PC-9 (cell line): Measurements from ENCODE around the gene CHPF2. TPM values are rescaled to one million over a fixed set of nuclear protein-coding genes. Genes with fewer than 3 reads are reported as not detected.

Experiments
- BruUV-seq: library from RNA; stranded (reverse); fragments of 400-500 nt; replicated peaks from 2 replicates; lab custom pipeline; 2021; lab: Mats Ljungman, UMichigan
- CTCF ChIA-PET: fragments of 300-600 bp; sonication (Branson Sonifier 250); formaldehyde crosslinking; loops from one replicate; lab custom pipeline; 2022; ENCODE audit warnings: antibody characterized with exemption; lab: Charles Lee
- POLR2A ChIA-PET: fragments of 300-600 bp; sonication (Branson Sonifier 250); formaldehyde crosslinking; loops from one replicate; lab custom pipeline; 2022; ENCODE audit warnings: antibody characterized with exemption; ENCODE audit not compliant: unreplicated experiment; lab: Charles Lee
- DNase-seq, 2 experiments: peaks; one replicate each; pipeline versions ENCODE4 v3.0.0 to v3.0.0-alpha.2; 2015 to 2022; ENCODE audit warnings: mixed read lengths in 1 of 2
- H2AFZ ChIP-seq: fragments of 200-600 bp; sonication (generic); 2 replicates; pipeline ENCODE4 v1.8.1; 2017; ENCODE audit warnings: antibody characterized with exemption
- H3F3A ChIP-seq: fragments of 200-600 bp; sonication (generic); 2 replicates; pipeline ENCODE4 v1.8.1; 2017; ENCODE audit warnings: antibody characterized with exemption, mild to moderate bottlenecking, low read depth; ENCODE audit not compliant: insufficient read depth
- H3K27ac ChIP-seq: fragments of 200-600 bp; sonication (generic); 2 replicates; pipeline ENCODE4 v1.6.1; 2016; ENCODE audit warnings: mixed run types
- H3K27me3 ChIP-seq: fragments of 200-600 bp; sonication (generic); 2 replicates; pipeline ENCODE4 v1.6.1; 2016; ENCODE audit warnings: low read depth, mixed run types; ENCODE audit not compliant: insufficient read depth
- H3K36me3 ChIP-seq: fragments of 200-600 bp; sonication (generic); 2 replicates; pipeline ENCODE4 v1.6.1; 2016; ENCODE audit warnings: low read depth, mixed run types
- H3K4me1 ChIP-seq: fragments of 200-600 bp; sonication (generic); replicated peaks from 2 replicates; pipeline ENCODE4 v1.6.1; 2016; ENCODE audit warnings: mixed run types; ENCODE audit not compliant: insufficient read depth
- H3K4me2 ChIP-seq: fragments of 200-600 bp; sonication (generic); 2 replicates; pipeline ENCODE4 v1.6.1; 2017; ENCODE audit warnings: mixed run types
- H3K4me3 ChIP-seq: fragments of 200-600 bp; sonication (generic); 2 replicates; pipeline ENCODE4 v1.6.1; 2016; ENCODE audit warnings: mixed run types
- H3K79me2 ChIP-seq: fragments of 200-600 bp; sonication (generic); 2 replicates; pipeline ENCODE4 v1.6.1; 2017; ENCODE audit warnings: low read depth, mixed run types
- H3K9me2 ChIP-seq: fragments of 200-600 bp; sonication (generic); 2 replicates; pipeline ENCODE4 v1.8.1; 2017; ENCODE audit warnings: mild to moderate bottlenecking; ENCODE audit not compliant: insufficient read depth
- H3K9me3 ChIP-seq: fragments of 200-600 bp; sonication (generic); 2 replicates; pipeline ENCODE4 v1.8.1; 2016; ENCODE audit warnings: low read depth; ENCODE audit not compliant: insufficient read depth
- H4K20me1 ChIP-seq: fragments of 200-600 bp; sonication (generic); 2 replicates; pipeline ENCODE4 v1.8.1; 2017; ENCODE audit not compliant: insufficient read depth
- EZH2 ChIP-seq: fragments of 200-600 bp; sonication (generic); IDR thresholded peaks from 2 replicates; pipeline ENCODE4 v1.8.0; 2017; ENCODE audit warnings: antibody characterized with exemption, low read depth
- intact Hi-C: fragments of 100-400 bp; cut with micrococcal nuclease; formaldehyde crosslinking; loops from one replicate; pipeline ENCODE4 v1.10.0; 2022; ENCODE audit not compliant: unreplicated experiment
- total RNA-seq: library from RNA; stranded (reverse); gene quantifications from 2 replicates; pipeline ENCODE4 v1.2.3, GENCODE V29; 2021
- TF ChIP-seq, protein P1 (sequence below): fragments of 200-600 bp; sonication (generic); conservative IDR thresholded peaks from 2 replicates; pipeline ENCODE4 v1.6.1; 2017; ENCODE audit warnings: mixed run types, antibody characterized with exemption, mild to moderate bottlenecking, moderate library complexity

The CHPF2 gene
- total RNA-seq, 1 experiment from 2014 or later = 54.9 TPM

DNA sequence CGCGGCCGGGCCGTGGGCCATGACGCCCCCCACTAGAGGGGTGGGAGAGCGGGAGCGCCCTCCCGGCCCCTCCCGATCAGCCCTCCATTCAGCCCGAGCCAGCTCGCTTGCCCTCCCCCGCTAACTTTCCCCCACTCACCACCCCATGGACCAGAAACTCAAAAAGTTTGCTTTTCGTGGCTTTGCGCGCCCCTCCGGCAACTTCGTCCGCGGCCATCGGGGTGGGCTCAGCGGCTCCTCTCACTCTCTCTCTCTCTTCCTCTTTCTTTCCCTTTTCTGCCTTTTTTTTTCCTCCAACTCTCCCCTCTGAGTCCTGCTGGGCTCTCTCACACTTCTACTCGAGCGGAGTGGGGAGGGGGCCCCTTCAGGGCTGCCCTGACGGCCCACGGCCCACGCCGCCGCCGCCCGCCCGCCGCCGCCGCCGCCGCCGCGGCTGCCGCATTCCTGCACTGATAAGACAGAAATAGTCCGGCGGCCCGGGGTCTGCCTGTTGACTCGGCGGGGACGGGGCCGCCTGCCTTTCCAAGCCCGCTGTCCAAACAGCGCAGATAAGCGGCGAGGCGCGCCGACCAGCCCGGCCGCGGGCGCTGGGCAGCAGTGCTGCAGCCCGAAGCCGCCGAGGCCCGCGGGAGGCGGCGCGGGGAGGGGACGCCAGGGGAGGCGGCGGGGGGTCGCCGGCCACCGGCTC is 16.2 kb downstream of the CHPF2 start, which contains the start of gene SMARCD3:
Gene SMARCD3 (minus strand): TSS at position 349 of the 688 bp plus-strand sequence. CDS start 132 bp downstream, at position 217.
- H3K4me1 ChIP-seq = no peaks in the 10 kb centered on the region; the same call in 1 of the 2 replicates
- H3K79me2 ChIP-seq = no peaks in the 10 kb centered on the region
- peak within 1 kb of the TSS; percentile 60 for H3K4me3 ChIP-seq
- no peaks in the 10 kb centered on the region for H3K9me2 ChIP-seq
- H4K20me1 ChIP-seq = 0 out of 2 replicates have a peak, but pooled peaks cover 3% of the 10 kb centered on the region
- peak within 1 kb of the TSS; percentile 78; the same call in 1 of the 2 replicates for H2AFZ ChIP-seq
- H3K9me3 ChIP-seq = no peaks in the 10 kb centered on the region
- H3K4me2 ChIP-seq = peak within 1 kb of the TSS; percentile 93
- H3K36me3 ChIP-seq = no peaks in the 10 kb centered on the region
- H3K27me3 ChIP-seq = peaks cover 58% of the 10 kb centered on the region
- no peak within 1 kb of the TSS for H3K27ac ChIP-seq
- DNase-seq = peak in 1 of 2 experiments; percentile 59
- CTCF ChIA-PET = no interaction called here
- intact Hi-C loops = no loop called here
- BruUV-seq = no TSS peak
- TF ChIP-seq, protein P1, sequence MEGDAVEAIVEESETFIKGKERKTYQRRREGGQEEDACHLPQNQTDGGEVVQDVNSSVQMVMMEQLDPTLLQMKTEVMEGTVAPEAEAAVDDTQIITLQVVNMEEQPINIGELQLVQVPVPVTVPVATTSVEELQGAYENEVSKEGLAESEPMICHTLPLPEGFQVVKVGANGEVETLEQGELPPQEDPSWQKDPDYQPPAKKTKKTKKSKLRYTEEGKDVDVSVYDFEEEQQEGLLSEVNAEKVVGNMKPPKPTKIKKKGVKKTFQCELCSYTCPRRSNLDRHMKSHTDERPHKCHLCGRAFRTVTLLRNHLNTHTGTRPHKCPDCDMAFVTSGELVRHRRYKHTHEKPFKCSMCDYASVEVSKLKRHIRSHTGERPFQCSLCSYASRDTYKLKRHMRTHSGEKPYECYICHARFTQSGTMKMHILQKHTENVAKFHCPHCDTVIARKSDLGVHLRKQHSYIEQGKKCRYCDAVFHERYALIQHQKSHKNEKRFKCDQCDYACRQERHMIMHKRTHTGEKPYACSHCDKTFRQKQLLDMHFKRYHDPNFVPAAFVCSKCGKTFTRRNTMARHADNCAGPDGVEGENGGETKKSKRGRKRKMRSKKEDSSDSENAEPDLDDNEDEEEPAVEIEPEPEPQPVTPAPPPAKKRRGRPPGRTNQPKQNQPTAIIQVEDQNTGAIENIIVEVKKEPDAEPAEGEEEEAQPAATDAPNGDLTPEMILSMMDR = no peak
- TF ChIP-seq EZH2 = no peak
- peaks cover 8% of the 10 kb centered on the region for H3F3A ChIP-seq
- POLR2A ChIA-PET = no interaction called here

DNA sequence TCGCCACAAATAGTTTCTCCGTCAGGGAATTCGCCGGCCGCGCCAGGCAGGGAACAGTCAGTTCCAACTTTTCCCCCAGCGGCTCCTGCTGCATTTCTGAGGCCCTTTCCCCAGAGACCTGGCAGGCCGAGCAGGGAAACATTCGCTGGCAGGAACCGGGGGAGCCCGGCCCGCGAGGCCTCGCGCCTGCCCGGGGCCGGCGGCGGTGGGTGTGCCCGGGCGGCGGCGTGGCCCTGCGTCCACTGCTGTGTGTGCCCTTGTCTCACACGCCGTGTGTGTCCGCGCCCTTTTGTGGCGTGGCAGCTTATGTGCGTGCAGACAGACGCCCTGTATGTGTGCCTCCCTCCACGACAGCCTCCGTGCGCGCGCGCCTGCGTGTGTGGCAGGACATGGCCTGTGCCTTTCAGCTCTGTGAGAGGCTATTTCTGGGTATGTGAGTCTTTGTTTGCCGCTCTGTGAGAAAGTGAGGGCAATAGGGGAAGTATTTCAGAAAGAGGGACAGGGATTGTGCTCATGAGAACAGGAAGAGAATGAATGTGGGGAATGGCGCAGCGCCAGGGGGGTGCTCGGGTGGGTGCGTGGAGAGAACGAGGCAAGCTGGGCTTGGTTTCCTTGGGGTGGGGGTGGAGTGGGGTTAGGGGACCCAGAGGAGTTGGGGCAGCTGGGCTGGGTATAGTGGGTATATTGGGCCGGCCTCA is 16.9 kb downstream of the CHPF2 start:
- TF ChIP-seq EZH2 = no peak
- TF ChIP-seq, protein P1 = no peak
- POLR2A ChIA-PET = no interaction called here
- Histone ChIP-seq H3K9me3 (no peaks in the 10 kb centered on the region), H3K4me2 (peak overlapping the region; percentile 93), H3K27ac (no peak overlapping the region), H3K4me1 (no peaks in the 10 kb centered on the region; the same call in 1 of the 2 replicates), H2AFZ (peak overlapping the region; percentile 78; the same call in 1 of the 2 replicates), H4K20me1 (0 out of 2 replicates have a peak, but pooled peaks cover 3% of the 10 kb centered on the region), H3K4me3 (peak overlapping the region; percentile 60; the same call in 1 of the 2 replicates), H3K9me2 (no peaks in the 10 kb centered on the region), H3F3A (peaks cover 8% of the 10 kb centered on the region), H3K36me3 (no peaks in the 10 kb centered on the region), H3K27me3 (peaks cover 65% of the 10 kb centered on the region), H3K79me2 (no peaks in the 10 kb centered on the region)
- CTCF ChIA-PET = no interaction called here
- intact Hi-C loops = no loop called here
- no TSS peak for BruUV-seq
- peak in 1 of 2 experiments; percentile 53 for DNase-seq

DNA sequence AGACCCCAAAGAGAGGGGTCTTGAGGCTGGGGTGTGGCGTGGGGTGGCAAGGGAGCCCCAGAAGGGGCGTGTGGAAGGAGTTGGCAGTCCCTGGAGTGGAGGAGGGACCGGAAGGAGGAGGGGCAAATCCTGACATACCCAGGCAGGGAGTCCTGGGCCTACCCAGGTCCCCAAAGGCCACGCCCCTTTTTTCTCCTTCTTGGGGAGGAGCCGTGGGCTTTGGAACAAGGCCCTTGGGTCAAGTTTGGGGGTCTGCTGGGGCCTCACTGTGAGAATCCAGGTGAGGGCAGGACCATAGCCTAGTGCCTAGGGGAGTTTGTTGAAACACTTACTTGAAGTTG is 17.4 kb downstream of the CHPF2 start:
- Histone ChIP-seq H3F3A (peaks cover 3% of the 10 kb centered on the region), H3K9me3 (no peaks in the 10 kb centered on the region), H3K79me2 (no peaks in the 10 kb centered on the region), H3K4me1 (no peaks in the 10 kb centered on the region; the same call in 1 of the 2 replicates), H3K9me2 (no peaks in the 10 kb centered on the region), H2AFZ (no peak overlapping the region), H3K27me3 (peaks cover 70% of the 10 kb centered on the region), H3K36me3 (no peaks in the 10 kb centered on the region), H3K4me3 (no peak overlapping the region), H4K20me1 (0 out of 2 replicates have a peak, but pooled peaks cover 3% of the 10 kb centered on the region), H3K27ac (no peak overlapping the region), H3K4me2 (no peak overlapping the region)
- ChIA-PET CTCF (no interaction called here), POLR2A (no interaction called here)
- no peak for TF ChIP-seq EZH2
- TF ChIP-seq, protein P1 = no peak
- DNase-seq = no peak
- intact Hi-C loops = no loop called here
- no TSS peak for BruUV-seq
